Ishikawa (cell line): Measurements from ENCODE around the gene POGLUT3.

Experiments used
- CEBPB ChIP-seq: IDR thresholded peaks from 2 replicates; pipeline ENCODE4 v1.6.1; 2012
- CREB1 ChIP-seq: IDR thresholded peaks from 2 replicates; pipeline ENCODE4 v1.6.1; 2012; ENCODE audit warnings: low read depth
- EGR1 ChIP-seq: IDR thresholded peaks from 2 replicates; pipeline ENCODE4 v1.6.1; 2012
- EP300 ChIP-seq: IDR thresholded peaks from 2 replicates; pipeline ENCODE4 v1.6.1; 2012; ENCODE audit warnings: borderline replicate concordance
- FOXM1 ChIP-seq: IDR thresholded peaks from 2 replicates; pipeline ENCODE4 v1.6.1; 2012; ENCODE audit warnings: low read depth, borderline replicate concordance
- MAX ChIP-seq: IDR thresholded peaks from 2 replicates; pipeline ENCODE4 v1.6.1; 2012
- NFIC ChIP-seq: IDR thresholded peaks from 2 replicates; pipeline ENCODE4 v1.6.1; 2012
- RAD21 ChIP-seq: IDR thresholded peaks from 2 replicates; pipeline ENCODE4 v1.6.1; 2012; ENCODE audit warnings: low read depth
- REST ChIP-seq: IDR thresholded peaks from 2 replicates; pipeline ENCODE4 v1.6.1; 2012; ENCODE audit warnings: low read depth, mild to moderate bottlenecking
- TAF1 ChIP-seq: IDR thresholded peaks from 2 replicates; pipeline ENCODE4 v1.6.1; 2012; ENCODE audit warnings: low read depth, mild to moderate bottlenecking
- TCF12 ChIP-seq: IDR thresholded peaks from 2 replicates; pipeline ENCODE4 v1.6.1; 2012; ENCODE audit warnings: low read depth
- TEAD4 ChIP-seq: IDR thresholded peaks from 2 replicates; pipeline ENCODE4 v1.6.1; 2012
- USF1 ChIP-seq: IDR thresholded peaks from 2 replicates; pipeline ENCODE4 v1.6.1; 2012
- YY1 ChIP-seq: IDR thresholded peaks from 2 replicates; pipeline ENCODE4 v1.6.1; 2012; ENCODE audit warnings: low read depth
- ZBTB7A ChIP-seq: IDR thresholded peaks from 2 replicates; pipeline ENCODE4 v1.6.1; 2012; ENCODE audit warnings: low read depth

POGLUT3 gene

GRCh38 chr11:108516125-108516524 lies 17.9 kb upstream of the POGLUT3 start:
- TF ChIP-seq EGR1, result no peak
- no peak for TF ChIP-seq MAX
- TF ChIP-seq RAD21, result no peak
- TF ChIP-seq EP300, result no peak
- no peak for TF ChIP-seq CEBPB
- TF ChIP-seq REST, result no peak
- no peak for TF ChIP-seq YY1
- TF ChIP-seq FOXM1, result no peak

GRCh38 chr11:108512708-108513107 lies 14.5 kb upstream of the POGLUT3 start:
- TF ChIP-seq TEAD4 (no peak), TAF1 (no peak), CEBPB (no peak), FOXM1 (no peak)

GRCh38 chr11:108511851-108512474 lies 13.8 kb upstream of the POGLUT3 start:
- no peak for TF ChIP-seq EGR1

- TF ChIP-seq CREB1 (no peak), TCF12 (no peak), TEAD4 (no peak)
Measured at GRCh38 chr11:108508653-108509593, 10.7 kb upstream of the POGLUT3 start.

- no peak for TF ChIP-seq TAF1
- TF ChIP-seq TEAD4, result no peak
- TF ChIP-seq RAD21, result no peak
- TF ChIP-seq EGR1, result no peak
- no peak for TF ChIP-seq ZBTB7A
- TF ChIP-seq MAX, result no peak
- TF ChIP-seq TCF12, result no peak
Measured at GRCh38 chr11:108501396-108501795, 3.2 kb upstream of the POGLUT3 start.

GRCh38 chr11:108500721-108501120 lies 2.5 kb upstream of the POGLUT3 start:
- TF ChIP-seq REST (no peak), YY1 (no peak), TCF12 (no peak)

- no peak for TF ChIP-seq FOXM1
- no peak for TF ChIP-seq CREB1
- no peak for TF ChIP-seq TCF12
- no peak for TF ChIP-seq ZBTB7A
- no peak for TF ChIP-seq CEBPB
- TF ChIP-seq USF1, result no peak
- TF ChIP-seq EP300, result no peak
- no peak for TF ChIP-seq MAX
- no peak for TF ChIP-seq TEAD4
- no peak for TF ChIP-seq NFIC
- TF ChIP-seq EGR1, result no peak
- TF ChIP-seq RAD21, result no peak
- no peak for TF ChIP-seq TAF1
- no peak for TF ChIP-seq YY1
- no peak for TF ChIP-seq REST
Measured at GRCh38 chr11:108500169-108500568, 2.0 kb upstream of the POGLUT3 start.
